ENCODE measurements around the gene RNPEPL1. TPM values are rescaled to one million over a fixed set of nuclear protein-coding genes. Genes with fewer than 3 reads are reported as not detected.

Gene RNPEPL1
- total and polyA plus RNA-seq, 2 experiments from 2014 or later = 6.0 to 21.0 TPM

GRCh38 chr2:240623531-240624010 lies 55.3 kb downstream of the RNPEPL1 start:
- Mint-ChIP-seq H3K27ac (no peak overlapping the region), H3K9me3 (peaks cover 11% of the 10 kb centered on the region), H3K4me1 (peaks cover 10% of the 10 kb centered on the region; the same call in 2 of the 3 replicates), H3K27me3 (ENCODE audit: insufficient read depth, low read depth, poor library complexity) (peaks cover 9% of the 10 kb centered on the region), H3K4me3 (no peak overlapping the region), H3K36me3 (ENCODE audit: low read depth) (peaks cover 6% of the 10 kb centered on the region; the same call in 1 of the 3 replicates)
- Histone ChIP-seq H2AFZ (no peak overlapping the region), H3F3A (replicated peaks; ENCODE audit: low read depth) (no peaks in the 10 kb centered on the region), H3K79me2 (replicated peaks; ENCODE audit: insufficient read depth) (no peaks in the 10 kb centered on the region), H3K4me3 (no peak overlapping the region), H3K27ac (ENCODE audit: low read depth) (no peak overlapping the region), H3K4me2 (no peak overlapping the region), H3K4me1 (ENCODE audit: insufficient read depth) (no peaks in the 10 kb centered on the region), H3K27me3 (ENCODE audit: insufficient read depth) (no peaks in the 10 kb centered on the region), H3K36me3 (ENCODE audit: insufficient read depth) (no peaks in the 10 kb centered on the region), H4K20me1 (replicated peaks; ENCODE audit: insufficient read depth) (no peaks in the 10 kb centered on the region), H3K9me2 (ENCODE audit: insufficient read depth) (no peaks in the 10 kb centered on the region)
- ATAC-seq (no peak), DNase-seq (ENCODE audit: low spot score) (no peak)
- TF ChIP-seq ZNF331 (CRISPR knock-in tag; IDR thresholded peaks at IDR 0.05; ENCODE audit: low read depth) (no peak), JUNB (IDR thresholded peaks at IDR 0.05; ENCODE audit: unreplicated experiment) (no peak), ZNF462 (CRISPR knock-in tag; IDR thresholded peaks at IDR 0.05) (no peak)

GRCh38 chr2:240624011-240624949 lies 56.0 kb downstream of the RNPEPL1 start:
- Histone ChIP-seq H3F3A (replicated peaks; ENCODE audit: low read depth) (no peaks in the 10 kb centered on the region), H3K27ac (ENCODE audit: low read depth) (no peak overlapping the region), H3K79me2 (replicated peaks; ENCODE audit: insufficient read depth) (no peaks in the 10 kb centered on the region), H3K4me1 (ENCODE audit: insufficient read depth) (no peaks in the 10 kb centered on the region), H3K4me2 (no peak overlapping the region), H3K4me3 (no peak overlapping the region), H3K27me3 (ENCODE audit: insufficient read depth) (no peaks in the 10 kb centered on the region), H4K20me1 (replicated peaks; ENCODE audit: insufficient read depth) (no peaks in the 10 kb centered on the region), H3K36me3 (ENCODE audit: insufficient read depth) (no peaks in the 10 kb centered on the region), H3K9me2 (ENCODE audit: insufficient read depth) (no peaks in the 10 kb centered on the region), H2AFZ (no peak overlapping the region)
- no peak for DNase-seq (ENCODE audit: low spot score)
- peaks cover 9% of the 10 kb centered on the region for H3K27me3 Mint-ChIP-seq (ENCODE audit: insufficient read depth, low read depth, poor library complexity)
- H3K4me1 Mint-ChIP-seq = peaks cover 10% of the 10 kb centered on the region; the same call in 2 of the 3 replicates
- no peak overlapping the region for H3K27ac Mint-ChIP-seq
- no peak overlapping the region for H3K4me3 Mint-ChIP-seq
- no peaks in the 10 kb centered on the region for H3K36me3 Mint-ChIP-seq (ENCODE audit: low read depth)
- ATAC-seq = no peak
- peaks cover 4% of the 10 kb centered on the region; the same call in 2 of the 3 replicates for H3K9me3 Mint-ChIP-seq
- no peak for TF ChIP-seq NANOG (IDR thresholded peaks at IDR 0.05; ENCODE audit: borderline replicate concordance)
- no peak for TF ChIP-seq CREB1 (CRISPR knock-in tag; IDR thresholded peaks at IDR 0.05; ENCODE audit: low read depth)
- TF ChIP-seq JUNB (IDR thresholded peaks at IDR 0.05; ENCODE audit: unreplicated experiment) = no peak
- TF ChIP-seq ETS1 (IDR thresholded peaks at IDR 0.05) = no peak
- no peak for TF ChIP-seq REST (IDR thresholded peaks at IDR 0.05; ENCODE audit: unreplicated experiment)
- TF ChIP-seq EZH2phosphoT487 (IDR thresholded peaks at IDR 0.05; ENCODE audit: unreplicated experiment) = no peak
